ENCODE results near the gene LATS2.

DNA sequence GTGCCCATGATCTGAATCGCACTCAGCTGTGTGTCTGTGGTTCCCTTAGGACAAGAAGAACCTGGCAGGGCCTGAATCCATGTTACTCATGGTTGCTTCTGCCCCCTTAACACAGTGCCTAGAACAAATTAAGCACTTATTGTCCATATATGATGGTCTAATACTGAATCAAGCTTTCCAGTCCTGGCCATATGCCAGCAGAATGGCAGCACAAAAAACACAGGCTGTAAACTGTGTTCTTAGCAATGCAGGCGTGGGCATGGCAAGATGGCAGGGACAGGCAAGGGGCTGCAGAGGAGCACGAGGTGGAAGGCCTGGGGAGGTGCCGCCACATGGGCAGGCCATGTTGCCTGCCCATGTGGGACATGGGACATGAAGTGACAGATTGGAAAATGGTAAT lies 68.2 kb downstream of the LATS2 start:
- TF ChIP-seq CTCF (IDR thresholded peaks at IDR 0.05), result no peak
- TF ChIP-seq POLR2A (IDR thresholded peaks at IDR 0.05), result no peak

All from ovary (tissue), 3 donors.